ENCODE results near the gene RAB28. TPM values are rescaled to one million over a fixed set of nuclear protein-coding genes. Genes with fewer than 3 reads are reported as not detected.

Gene RAB28
- total RNA-seq (2022; extraction: Qiagen RNA extraction), result 7.1 to 10.4 TPM (median 9.3 TPM) in 5 replicates

DNA sequence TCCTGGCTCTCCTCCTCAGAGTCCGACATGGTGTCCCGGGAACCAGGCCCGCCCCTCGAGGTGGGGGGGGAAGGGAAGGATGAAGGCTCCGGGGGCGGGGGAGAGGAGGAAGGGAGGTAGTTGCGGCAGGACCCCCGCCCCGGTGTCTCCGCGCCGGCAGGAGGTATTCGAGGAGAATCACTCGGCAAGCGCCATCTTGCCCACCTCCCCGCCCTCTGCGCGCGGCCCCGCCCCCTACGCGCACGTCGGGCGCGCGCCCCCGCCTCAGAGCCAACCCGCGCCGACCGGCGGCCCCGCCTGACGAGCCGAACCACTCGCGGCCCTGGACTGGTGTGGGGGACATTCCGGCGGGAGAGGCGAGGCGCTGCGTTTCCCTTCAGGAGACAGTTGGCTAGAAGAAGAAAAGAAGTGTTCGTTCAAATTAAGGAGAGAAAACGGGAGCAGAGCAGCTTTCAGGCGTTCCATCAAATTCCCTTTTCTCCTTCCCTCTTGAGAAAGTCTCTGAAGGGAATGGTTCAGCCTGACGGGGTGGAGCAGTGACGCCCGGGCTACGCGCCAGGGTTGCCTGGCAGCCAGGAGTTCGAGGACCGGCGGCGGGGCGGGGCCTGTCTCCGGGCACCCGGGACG, at the start of gene RAB28:
Gene RAB28, minus strand, starts transcription at position 219 of the 627 bp plus-strand sequence.

Other genes starting within 250 kb of the RAB28 start
- gene NKX3-2, start 60.2 kb upstream of the RAB28 start, total RNA-seq (2022; extraction: Qiagen RNA extraction), result 0.08 to 0.15 TPM (median 0.12 TPM) in 5 replicates
- gene BOD1L1, start 143.4 kb upstream of the RAB28 start, total RNA-seq (2022; extraction: Qiagen RNA extraction), result 13.4 to 17.8 TPM (median 15.3 TPM) in 5 replicates

Measured in A549 treated with Mapracorat at 1 μM for 4 hours (cell line).